ENCODE results near the gene CCNQ. TPM values are rescaled to one million over a fixed set of nuclear protein-coding genes. Genes with fewer than 3 reads are reported as not detected.
A peak's percentile ranks its signal among the peaks of the same experiment; 100 is the strongest.

CCNQ gene
- total RNA-seq: 23.6 and 25.3 TPM in 2 replicates

DNA sequence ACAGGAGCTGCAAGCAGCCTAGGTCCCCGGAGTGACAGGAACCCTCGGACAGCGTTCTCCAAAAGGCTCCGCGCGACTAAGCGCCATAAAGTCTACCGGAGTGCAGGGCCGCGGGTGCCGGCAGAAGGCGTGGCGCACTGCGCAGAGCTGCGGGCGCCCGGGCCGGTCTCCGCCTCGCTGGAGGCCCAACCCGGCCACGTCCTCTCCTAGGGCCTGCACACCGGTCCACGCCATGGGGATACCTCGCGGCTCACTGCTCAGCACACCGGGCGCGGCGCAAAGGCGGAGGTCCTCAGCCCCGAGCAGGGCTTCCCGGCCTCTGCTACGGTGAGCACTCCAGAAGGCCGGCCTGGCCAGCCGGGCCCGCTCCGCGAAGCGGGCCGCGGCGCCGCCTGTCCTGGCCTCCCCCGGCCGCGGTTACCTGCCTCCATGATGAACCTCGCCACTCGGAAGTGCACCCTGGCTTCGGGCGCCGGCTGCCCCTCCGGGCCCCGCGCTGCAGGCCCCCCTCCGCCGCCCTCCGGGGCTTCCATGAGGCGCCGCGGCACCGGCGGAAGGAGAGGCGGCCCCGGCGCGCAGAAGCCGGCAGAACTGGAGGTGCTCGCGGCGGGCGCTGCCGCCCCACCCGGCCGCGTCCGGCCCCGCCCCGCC lies at the start of gene CCNQ:
CCNQ (minus strand) TSS at position 599 of the 651 bp plus-strand sequence; CDS start at position 533, 66 bp downstream.
- H3K9me3 Mint-ChIP-seq: no peaks in the 10 kb centered on the region
- H3K4me1 Mint-ChIP-seq (ENCODE audit: low read depth): peaks cover 23% of the 10 kb centered on the region
- peak; percentile 32 for DNase-seq (ENCODE audit: low spot score)
- H3K27me3 Mint-ChIP-seq (ENCODE audit: low read depth): no peaks in the 10 kb centered on the region
- intact Hi-C loops (cut with micrococcal nuclease): loop anchor here (5.0 kb wide), 1 partner anchor 126 kb away; the partner anchor contains the start of gene HAUS7
- H3K36me3 Mint-ChIP-seq (ENCODE audit: low read depth): peaks cover 19% of the 10 kb centered on the region
- peak within 1 kb of the TSS; percentile 88 for H3K4me3 Mint-ChIP-seq (ENCODE audit: low read depth)
- peak within 1 kb of the TSS; percentile 60 for H3K27ac Mint-ChIP-seq

GRCh38 chrX:153647461-153648357 lies 48.8 kb upstream of the CCNQ start:
- H3K4me1 Mint-ChIP-seq (ENCODE audit: low read depth): peaks cover 4% of the 10 kb centered on the region
- no peak for DNase-seq (ENCODE audit: low spot score)
- no peaks in the 10 kb centered on the region for H3K36me3 Mint-ChIP-seq (ENCODE audit: low read depth)
- no peak overlapping the region for H3K27ac Mint-ChIP-seq
- H3K27me3 Mint-ChIP-seq (ENCODE audit: low read depth): peaks cover 40% of the 10 kb centered on the region
- H3K9me3 Mint-ChIP-seq: no peaks in the 10 kb centered on the region
- intact Hi-C loops (cut with micrococcal nuclease): no loop called here
- H3K4me3 Mint-ChIP-seq (ENCODE audit: low read depth): no peak overlapping the region

- no peak for DNase-seq (ENCODE audit: low spot score)
- Mint-ChIP-seq H3K9me3 (no peaks in the 10 kb centered on the region), H3K4me1 (ENCODE audit: low read depth) (peaks cover 5% of the 10 kb centered on the region), H3K36me3 (ENCODE audit: low read depth) (no peaks in the 10 kb centered on the region), H3K27me3 (ENCODE audit: low read depth) (peaks cover 40% of the 10 kb centered on the region), H3K27ac (no peak within 1 kb of the TSS), H3K4me3 (ENCODE audit: low read depth) (no peak within 1 kb of the TSS)
- intact Hi-C loops (cut with micrococcal nuclease): no loop called here
Measured at GRCh38 chrX:153646620-153647373, 47.9 kb upstream of the CCNQ start, which contains the start of gene DUSP9. Gene DUSP9 (plus strand): TSS chrX:153647203. CDS start chrX:153647954, 751 bp downstream.

DNA sequence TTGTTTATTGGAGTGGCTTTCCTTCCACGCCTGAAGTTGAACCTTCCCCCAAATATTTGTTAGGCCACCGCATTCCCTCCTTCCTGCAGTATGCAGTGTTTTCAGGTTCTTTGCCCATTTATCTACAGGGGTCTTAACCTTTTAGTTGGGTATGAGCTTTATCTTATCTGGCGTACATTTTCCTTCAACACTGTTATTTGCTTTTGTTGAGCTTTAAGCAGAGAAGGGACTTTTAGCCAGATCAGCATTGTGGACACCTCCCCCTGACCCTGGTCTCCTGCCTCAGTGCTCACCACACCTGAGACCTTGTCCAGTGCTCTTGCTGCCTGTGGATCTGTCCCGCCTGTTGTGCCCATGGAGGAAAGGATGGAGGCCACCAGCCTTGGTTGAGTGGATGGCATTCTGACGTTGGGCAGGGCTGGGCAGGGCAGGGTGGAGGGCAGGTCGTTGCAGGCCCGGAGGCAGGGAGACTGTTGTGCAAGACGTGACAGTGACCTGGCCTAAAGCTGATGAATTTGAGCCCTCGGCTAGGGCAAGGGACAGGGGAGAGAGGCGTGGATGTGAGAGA lies 47.1 kb upstream of the CCNQ start:
- H3K4me1 Mint-ChIP-seq (ENCODE audit: low read depth): peaks cover 9% of the 10 kb centered on the region
- peaks cover 45% of the 10 kb centered on the region for H3K27me3 Mint-ChIP-seq (ENCODE audit: low read depth)
- no peak overlapping the region for H3K4me3 Mint-ChIP-seq (ENCODE audit: low read depth)
- no peak overlapping the region for H3K27ac Mint-ChIP-seq
- DNase-seq (ENCODE audit: low spot score): no peak
- no peaks in the 10 kb centered on the region for H3K36me3 Mint-ChIP-seq (ENCODE audit: low read depth)
- intact Hi-C loops (cut with micrococcal nuclease): no loop called here
- no peaks in the 10 kb centered on the region for H3K9me3 Mint-ChIP-seq

GRCh38 chrX:153645151-153645550 lies 46.2 kb upstream of the CCNQ start:
- H3K27ac Mint-ChIP-seq: no peak overlapping the region
- no peak for DNase-seq (ENCODE audit: low spot score)
- H3K9me3 Mint-ChIP-seq: no peaks in the 10 kb centered on the region
- H3K36me3 Mint-ChIP-seq (ENCODE audit: low read depth): no peaks in the 10 kb centered on the region
- intact Hi-C loops (cut with micrococcal nuclease): no loop called here
- no peak overlapping the region for H3K4me3 Mint-ChIP-seq (ENCODE audit: low read depth)
- peaks cover 48% of the 10 kb centered on the region for H3K27me3 Mint-ChIP-seq (ENCODE audit: low read depth)
- H3K4me1 Mint-ChIP-seq (ENCODE audit: low read depth): peaks cover 9% of the 10 kb centered on the region

GRCh38 chrX:153644356-153645125 lies 45.6 kb upstream of the CCNQ start:
- Mint-ChIP-seq H3K4me3 (ENCODE audit: low read depth) (no peak overlapping the region), H3K27ac (no peak overlapping the region), H3K27me3 (ENCODE audit: low read depth) (peaks cover 48% of the 10 kb centered on the region), H3K9me3 (no peaks in the 10 kb centered on the region), H3K4me1 (ENCODE audit: low read depth) (peaks cover 9% of the 10 kb centered on the region), H3K36me3 (ENCODE audit: low read depth) (no peaks in the 10 kb centered on the region)
- intact Hi-C loops (cut with micrococcal nuclease): no loop called here
- DNase-seq (ENCODE audit: low spot score): no peak

GRCh38 chrX:153643431-153644351 lies 44.8 kb upstream of the CCNQ start:
- Mint-ChIP-seq H3K27ac (no peak overlapping the region), H3K36me3 (ENCODE audit: low read depth) (no peaks in the 10 kb centered on the region), H3K4me1 (ENCODE audit: low read depth) (peaks cover 9% of the 10 kb centered on the region), H3K9me3 (no peaks in the 10 kb centered on the region), H3K4me3 (ENCODE audit: low read depth) (no peak overlapping the region), H3K27me3 (ENCODE audit: low read depth) (peaks cover 46% of the 10 kb centered on the region)
- intact Hi-C loops (cut with micrococcal nuclease): no loop called here
- no peak for DNase-seq (ENCODE audit: low spot score)

DNA sequence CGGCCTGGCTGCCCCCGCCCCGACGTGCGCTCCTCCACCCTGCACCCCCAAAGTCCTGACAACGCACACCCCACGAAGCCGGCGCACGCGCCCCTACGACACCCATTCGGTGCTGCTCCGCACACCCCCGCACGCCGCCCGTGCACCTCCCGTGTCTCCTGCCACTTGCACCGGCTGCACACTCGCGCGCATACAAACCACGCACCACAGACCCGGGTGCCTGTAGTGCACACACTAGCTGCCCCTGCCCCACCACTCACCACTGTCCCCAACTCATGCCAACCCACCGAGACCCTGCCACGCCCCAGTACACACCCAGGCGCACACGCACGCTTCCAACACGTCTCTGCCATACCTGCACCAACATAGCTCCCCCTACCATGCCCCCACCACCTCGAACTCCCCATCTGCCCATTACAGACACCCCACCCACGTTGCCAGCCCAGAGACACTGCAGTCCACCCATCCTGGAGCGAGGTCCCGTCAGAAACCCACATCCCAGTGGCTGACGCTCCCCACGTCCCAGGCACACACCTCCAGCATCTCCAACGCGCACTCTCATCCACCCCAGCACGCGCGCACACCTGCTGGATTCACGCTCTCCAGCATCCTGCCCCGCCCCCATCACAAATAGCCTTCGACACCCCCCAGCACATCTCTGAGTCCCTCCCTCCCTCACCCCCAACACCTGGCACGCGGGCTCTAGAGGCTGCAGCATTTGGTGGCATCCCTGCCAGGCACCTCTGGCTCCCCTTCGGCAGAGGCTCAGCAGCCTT lies 43.9 kb upstream of the CCNQ start:
- peaks cover 41% of the 10 kb centered on the region for H3K27me3 Mint-ChIP-seq (ENCODE audit: low read depth)
- H3K9me3 Mint-ChIP-seq: no peaks in the 10 kb centered on the region
- no peak for DNase-seq (ENCODE audit: low spot score)
- intact Hi-C loops (cut with micrococcal nuclease): no loop called here
- H3K27ac Mint-ChIP-seq: no peak overlapping the region
- no peaks in the 10 kb centered on the region for H3K36me3 Mint-ChIP-seq (ENCODE audit: low read depth)
- H3K4me3 Mint-ChIP-seq (ENCODE audit: low read depth): no peak overlapping the region
- peaks cover 9% of the 10 kb centered on the region for H3K4me1 Mint-ChIP-seq (ENCODE audit: low read depth)

GRCh38 chrX:153642051-153642654 lies 43.2 kb upstream of the CCNQ start:
- Mint-ChIP-seq H3K27me3 (ENCODE audit: low read depth) (peaks cover 38% of the 10 kb centered on the region), H3K4me1 (ENCODE audit: low read depth) (peaks cover 9% of the 10 kb centered on the region), H3K36me3 (ENCODE audit: low read depth) (no peaks in the 10 kb centered on the region), H3K9me3 (no peaks in the 10 kb centered on the region), H3K4me3 (ENCODE audit: low read depth) (no peak overlapping the region), H3K27ac (no peak overlapping the region)
- no peak for DNase-seq (ENCODE audit: low spot score)
- intact Hi-C loops (cut with micrococcal nuclease): no loop called here

DNA sequence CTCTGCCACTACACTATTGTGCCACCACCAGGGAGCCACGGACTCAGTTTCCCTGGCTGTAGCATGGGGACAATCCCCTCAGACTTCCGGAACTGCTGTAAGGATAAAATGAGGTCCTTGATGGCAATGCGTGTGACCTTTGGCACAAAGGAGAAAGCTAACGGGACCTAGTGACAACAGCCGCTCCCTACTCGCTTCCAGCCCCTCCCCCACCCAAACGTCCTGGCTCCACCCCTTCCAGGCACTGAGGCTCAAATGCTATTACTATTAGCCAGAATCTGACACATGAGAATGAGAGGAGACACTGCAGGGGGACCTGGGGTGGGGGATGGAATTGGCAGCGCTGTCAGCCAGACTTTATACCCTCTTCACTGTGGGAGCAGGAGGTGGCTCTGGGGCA lies 42.7 kb upstream of the CCNQ start:
- Mint-ChIP-seq H3K9me3 (no peaks in the 10 kb centered on the region), H3K27me3 (ENCODE audit: low read depth) (peaks cover 38% of the 10 kb centered on the region), H3K36me3 (ENCODE audit: low read depth) (no peaks in the 10 kb centered on the region), H3K4me3 (ENCODE audit: low read depth) (no peak overlapping the region), H3K27ac (no peak overlapping the region), H3K4me1 (ENCODE audit: low read depth) (peaks cover 9% of the 10 kb centered on the region)
- intact Hi-C loops (cut with micrococcal nuclease): no loop called here
- DNase-seq (ENCODE audit: low spot score): no peak
